HG03280 (cell line): ENCODE data around the gene CFAP65.

Source experiments
- ATAC-seq: cut with Tn5 transposase; IDR thresholded peaks from one replicate; pipeline ENCODE4 v1.9.1; 2021; ENCODE audit warnings: mild to moderate bottlenecking, moderate library complexity; ENCODE audit not compliant: unreplicated experiment

CFAP65 gene

DNA sequence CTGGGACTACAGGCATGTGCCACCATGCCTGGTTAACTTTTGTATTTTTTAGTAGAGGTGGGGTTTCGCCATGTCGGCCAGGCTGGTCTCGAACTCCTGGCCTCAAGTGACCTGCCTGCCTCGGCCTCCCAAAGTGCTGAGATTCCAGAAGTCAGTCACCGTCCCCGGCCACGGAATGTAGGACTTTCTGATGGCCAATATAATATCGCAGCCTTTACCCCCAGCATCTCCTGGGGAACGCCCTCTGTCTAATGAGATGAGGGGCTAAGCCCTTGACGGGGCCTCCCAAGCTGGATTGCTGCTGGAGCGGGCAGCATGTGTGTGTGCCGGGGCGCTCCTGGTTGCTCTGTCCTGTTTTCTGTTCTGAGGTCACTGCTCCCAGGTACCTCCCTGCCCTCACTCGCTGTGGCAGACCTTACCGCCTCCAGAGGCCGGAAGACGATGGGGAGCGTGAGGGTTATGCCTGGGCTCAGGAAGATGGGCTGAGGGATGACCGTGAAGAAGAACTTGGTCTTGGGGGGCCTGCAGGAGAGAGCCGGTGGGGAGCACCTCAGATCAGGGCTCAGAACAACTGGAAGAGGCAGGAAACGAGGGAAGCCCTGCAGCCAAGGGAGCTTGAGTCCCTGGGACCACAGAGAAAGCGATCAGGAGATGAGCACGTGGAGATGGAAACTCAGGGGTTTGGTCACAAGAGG lies 9.1 kb downstream of the CFAP65 start:
- ATAC-seq = no peak

DNA sequence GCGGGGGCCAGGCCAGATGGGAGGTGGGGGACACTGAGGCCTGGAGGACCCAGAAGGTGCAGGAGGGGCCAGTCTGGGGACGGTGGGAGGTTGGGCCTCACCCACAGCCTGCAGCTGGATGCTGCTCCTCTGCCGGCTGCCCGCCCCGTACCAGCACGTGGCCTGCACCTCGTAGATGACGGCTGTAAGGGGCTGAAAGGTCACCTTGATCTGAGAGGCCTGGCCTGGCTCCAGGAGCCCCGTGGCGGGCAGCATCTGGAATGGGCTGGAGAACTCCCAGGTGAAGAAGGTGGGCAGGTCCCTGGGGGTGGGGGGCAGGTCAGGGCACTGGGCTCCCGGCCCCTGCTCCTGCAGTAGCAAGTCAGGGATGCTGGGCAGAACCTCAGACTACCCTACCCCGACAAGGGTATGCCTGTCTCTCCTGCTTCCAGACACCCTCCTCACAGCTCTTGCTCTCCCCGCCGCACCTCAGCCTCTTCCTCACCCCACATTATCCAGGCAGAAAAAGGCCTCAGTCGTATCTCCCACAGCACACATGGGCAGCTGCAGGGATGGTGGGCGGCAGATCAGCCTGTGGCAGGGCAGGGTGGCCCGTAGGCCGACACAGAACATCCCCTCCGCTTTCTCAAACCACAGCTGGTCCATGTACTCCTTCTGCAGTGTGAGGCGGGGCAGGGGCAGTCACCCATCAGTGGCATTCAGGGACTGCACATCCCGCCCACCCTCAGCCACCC lies 10.1 kb downstream of the CFAP65 start:
- no peak for ATAC-seq

DNA sequence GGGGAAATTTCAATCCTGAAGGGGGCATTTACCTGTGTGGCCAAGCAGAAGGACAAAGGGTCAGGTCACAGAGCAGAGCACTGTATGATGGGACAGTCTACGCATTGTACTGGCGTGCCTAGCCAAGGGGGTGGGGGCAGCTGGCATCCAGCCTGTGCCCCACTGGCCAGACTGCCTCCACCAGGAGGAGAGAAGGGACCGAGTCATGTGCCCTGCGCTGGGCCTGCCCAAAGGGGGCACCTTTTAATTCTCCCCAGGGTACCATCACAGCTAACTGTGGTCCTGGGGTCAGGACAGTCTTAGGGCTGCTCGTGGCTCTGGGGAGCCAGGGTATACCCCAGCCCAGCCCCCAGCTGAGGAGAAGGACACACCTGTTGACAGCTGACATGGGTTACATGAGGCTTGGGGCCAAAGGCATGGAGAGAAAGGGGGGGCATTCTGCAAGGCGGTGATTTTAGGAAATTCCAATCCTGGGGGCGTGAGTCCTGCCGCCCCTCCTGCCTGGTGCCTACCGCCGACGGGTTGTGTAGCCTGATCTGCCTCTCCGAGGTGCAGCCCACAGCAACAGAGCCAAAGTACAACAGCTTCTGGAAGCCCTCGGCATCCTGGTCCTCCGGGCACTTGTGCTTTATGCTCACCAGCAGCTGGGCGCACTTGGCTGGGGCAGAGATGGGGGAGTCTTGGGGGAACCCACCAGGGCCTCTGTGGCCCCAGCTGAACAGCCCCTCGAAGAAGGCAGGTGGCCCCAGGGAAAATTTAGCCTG lies 11.0 kb downstream of the CFAP65 start:
- ATAC-seq = no peak

DNA sequence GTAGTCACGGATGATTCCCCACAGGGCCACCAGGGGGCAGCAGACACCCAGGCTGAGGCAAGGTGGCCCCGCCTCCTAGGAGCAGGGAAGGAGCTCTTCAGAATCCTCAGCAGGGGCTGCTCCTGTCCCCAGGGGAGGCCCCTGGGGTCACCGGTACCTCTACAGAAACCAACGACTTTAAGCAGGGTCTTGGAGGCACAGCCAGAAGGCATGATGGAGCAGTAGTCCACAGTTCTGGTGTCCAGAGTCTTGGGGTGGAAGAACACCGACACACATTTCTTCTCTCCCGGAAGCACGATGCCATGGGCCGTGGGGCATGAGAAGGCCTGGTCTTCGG lies 11.5 kb downstream of the CFAP65 start:
- peak; percentile 69 for ATAC-seq

DNA sequence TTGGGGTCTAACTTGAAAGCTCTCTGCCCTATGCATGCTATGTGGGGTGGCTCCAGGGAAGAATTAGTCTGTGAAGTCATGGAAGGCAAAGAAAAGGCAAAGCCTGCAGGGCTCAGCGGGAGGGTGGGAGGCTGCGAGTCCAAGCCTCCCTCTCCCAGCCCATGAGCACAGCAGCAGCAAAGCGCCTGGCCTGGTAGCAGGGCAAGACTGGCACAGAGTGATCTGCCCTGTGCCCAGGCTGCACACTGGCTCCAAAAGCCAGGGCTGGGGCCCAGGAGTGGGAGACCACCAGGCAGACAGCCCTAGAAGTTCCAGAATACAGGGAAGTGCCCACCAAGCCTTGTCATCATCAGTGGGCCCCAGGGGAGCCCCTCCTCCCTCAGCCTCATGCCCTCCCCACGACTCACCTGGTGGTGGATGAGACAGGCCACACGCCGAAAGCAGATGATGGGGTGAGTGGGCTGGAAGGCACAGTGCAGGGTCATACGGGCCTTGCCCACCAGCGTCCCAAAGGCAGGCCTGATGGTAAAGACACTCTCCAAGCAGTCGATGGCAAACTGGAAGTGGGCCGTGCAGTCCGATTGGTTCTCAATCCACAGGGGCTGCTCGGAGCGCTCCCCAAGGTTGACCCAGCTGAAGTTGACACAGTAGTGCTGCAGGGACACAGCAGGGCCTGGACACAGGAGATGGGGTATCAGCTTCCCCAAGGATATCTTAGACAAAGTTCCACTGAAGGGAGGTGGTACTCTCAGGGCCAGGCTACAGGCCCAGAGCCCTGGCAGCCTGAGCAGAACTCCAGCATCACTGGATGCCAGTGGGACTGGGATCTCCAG lies 12.1 kb downstream of the CFAP65 start:
- ATAC-seq = peak; percentile 16

DNA sequence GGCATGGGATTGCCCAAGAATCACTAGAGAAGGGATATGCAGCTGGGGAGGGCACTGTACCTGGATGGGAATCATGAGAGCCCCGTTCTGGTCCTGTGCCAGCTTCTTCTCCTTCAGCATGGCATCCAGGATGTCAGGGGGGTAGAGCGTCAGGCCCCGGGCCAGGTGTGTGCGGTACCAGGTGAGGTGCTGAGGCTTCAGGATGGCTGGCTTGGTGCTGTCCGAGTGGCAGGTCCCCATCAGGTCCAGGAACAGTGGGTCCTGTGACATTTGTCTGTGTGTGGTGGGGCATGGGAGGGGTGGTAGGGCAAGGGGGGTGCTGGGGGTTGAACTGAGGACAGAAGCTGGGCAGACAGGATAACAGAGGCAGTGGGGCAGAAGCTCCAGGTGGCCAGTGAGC lies 13.2 kb downstream of the CFAP65 start:
- ATAC-seq = no peak

DNA sequence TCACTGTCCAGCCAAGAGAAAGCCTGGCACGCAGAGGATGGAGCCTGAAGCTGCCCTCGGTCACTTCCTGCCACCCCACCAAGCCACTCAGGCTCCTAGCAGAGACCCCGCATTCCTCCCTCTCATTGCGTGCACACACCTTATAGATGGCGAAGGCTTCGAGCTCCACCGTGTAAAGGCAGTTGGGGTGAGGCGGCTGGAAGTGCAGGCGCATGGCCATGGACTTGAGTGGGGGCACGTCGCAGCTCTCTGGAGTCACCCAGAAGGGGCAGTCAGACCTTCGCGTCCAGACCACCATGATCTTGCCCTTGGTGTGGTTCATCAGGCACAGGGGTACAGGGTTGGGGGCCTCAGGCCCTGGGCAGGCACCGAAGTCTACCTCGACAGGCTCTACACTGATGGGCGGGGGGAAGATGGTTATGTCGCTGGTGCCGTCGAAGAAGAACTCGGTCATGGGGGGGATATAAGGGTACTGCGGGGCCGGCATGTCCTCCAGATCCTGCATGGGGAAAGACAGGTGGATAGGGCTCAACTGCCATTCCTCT lies 13.7 kb downstream of the CFAP65 start:
- ATAC-seq = no peak

DNA sequence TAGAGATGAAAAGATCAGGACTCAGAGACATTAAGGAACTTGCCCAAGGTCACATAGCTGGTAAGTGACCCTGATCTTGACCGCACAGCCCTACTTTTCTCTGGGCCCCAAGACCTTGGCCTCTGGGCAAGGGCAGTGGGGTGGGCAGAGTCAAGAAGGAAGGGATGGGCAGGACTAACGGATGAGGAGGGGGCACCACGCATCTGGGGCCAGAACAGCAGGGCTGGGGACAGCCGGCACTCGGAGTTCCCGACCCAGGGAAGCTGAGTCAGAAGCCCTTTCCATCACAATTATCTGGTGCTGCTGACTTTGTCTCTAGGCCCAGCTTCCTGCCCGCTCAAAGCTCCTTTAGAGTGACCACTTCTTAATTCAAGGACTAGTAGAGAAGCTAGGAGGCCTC lies 14.4 kb downstream of the CFAP65 start:
- no peak for ATAC-seq

DNA sequence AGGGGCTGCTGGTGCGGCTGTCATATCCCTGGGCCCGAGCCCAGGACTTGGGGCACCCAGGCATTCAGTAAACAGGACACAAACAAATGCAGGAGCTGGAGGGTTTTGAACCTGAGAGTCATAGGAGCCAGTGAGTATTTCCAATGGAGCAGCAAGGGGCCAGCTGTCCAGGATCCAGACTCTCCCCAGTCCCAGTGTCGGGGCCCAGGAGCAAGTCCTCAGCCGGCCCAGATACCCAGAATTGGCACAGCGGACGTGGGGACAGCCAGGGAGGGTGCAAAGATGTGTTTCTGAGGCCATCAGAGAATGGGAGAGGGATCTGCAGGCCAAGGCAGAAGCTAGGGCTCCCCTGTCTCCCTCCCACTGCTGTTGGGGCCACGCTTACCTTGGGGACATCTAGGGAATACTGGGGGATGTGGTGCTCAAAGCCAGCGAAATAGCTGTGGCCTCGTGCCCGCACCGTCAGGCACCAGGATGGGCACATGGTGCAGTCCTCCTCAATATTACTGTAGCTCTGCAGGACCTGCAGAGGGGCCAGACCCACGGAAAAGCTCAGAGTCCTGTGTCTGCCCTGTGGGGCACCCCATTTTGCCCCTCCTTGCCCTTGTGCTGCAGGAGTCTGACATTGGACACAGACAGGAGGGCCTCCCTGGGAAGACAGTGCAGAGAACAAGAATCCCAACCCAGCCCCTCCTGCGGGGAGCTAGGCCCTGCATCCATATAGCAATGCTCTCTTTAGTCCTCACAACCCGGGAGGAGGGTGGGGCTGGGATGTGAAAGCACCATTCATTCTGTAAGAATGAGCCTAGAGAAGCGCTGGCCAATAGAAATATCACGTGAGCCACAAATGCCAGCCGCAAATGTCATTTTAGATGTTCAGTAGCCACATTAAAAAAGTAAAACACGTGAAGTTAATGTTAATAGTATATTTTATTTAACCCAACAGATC lies 15.4 kb downstream of the CFAP65 start:
- no peak for ATAC-seq

DNA sequence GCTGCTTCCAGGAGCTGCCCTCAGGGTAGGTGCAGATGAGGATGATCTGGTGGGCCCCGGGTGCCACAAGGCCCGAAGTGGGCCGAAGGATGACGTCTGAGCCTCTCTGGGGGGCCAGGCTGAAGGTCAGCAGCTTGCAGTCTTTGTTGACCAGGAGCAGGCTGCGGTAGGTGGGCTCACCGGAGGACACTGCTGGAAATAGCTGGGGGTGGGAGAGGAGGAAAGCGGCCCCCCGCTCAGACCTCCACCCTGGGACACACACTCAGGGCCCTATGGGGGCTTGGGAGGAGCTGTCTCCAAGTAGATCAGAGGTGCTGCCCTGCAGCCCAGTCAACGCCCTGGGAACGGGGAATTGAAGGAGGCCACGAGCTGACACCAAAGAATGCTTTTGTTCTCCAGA lies 17.3 kb downstream of the CFAP65 start:
- ATAC-seq = no peak

DNA sequence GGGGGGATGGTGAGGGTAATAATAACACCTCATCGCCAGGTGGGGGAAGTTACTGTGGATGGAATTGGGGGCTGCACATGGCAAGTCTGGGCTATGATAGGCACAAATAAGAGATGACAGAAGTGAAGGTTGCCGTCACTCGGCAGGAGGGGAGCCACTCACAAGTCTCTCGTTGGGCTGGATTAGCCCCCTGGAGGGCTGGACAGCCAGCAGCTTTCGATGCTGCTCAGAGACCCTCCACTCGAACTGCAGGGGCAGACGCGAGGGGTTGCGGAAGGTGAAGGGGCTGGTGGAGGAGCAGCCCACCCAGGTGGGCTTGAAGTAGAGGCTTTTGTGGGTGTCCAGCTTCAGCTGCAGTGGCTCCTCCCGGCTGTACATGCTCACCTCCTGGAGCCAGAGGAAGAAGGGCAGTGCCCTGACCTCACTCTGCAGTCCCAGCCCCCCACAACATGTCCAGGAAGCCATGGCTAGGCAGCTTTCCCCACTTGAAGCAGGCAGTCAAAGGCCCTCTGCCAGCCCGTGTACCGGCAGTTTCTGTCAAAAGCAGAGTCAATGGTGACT lies 18.2 kb downstream of the CFAP65 start:
- no peak for ATAC-seq

DNA sequence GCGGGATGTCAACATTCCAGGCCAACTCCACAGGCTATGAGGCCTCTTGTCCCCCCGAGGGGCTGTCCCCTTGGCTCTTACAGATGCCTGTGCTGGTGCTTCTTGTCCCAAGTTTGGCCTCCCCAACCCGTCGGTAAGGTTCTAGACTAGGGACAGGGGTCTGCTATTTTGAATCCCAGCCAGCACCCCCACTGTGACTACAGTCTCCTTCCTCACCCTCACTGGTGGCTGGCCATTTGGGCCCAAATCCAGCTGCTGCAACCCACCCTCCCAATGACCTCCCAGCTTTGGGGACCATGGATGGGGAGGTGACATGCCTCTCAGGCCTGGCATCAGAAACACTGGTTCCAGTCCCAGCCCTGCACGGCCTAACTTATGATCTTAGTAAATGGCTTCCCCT lies 18.7 kb downstream of the CFAP65 start:
- ATAC-seq = no peak

DNA sequence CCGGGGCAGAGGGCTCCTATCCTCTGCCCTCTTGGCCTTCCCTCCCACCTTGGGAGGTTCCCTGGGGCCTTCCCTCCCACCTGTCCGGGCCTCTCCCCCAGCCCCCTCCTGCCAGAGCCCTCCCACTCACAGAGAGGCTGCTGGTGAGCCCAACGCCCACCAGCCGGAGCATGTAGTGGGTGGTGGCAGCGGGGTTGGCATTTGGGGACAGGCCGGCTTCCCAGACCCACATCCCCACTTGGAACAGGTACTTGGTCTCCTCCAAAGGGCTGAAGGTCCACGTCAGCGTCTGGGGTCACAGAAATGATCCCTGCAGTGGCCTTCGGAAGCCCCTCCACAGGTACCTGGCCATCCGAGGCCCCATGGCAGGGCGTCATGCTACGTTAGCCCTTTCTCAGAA lies 19.3 kb downstream of the CFAP65 start:
- ATAC-seq = no peak

DNA sequence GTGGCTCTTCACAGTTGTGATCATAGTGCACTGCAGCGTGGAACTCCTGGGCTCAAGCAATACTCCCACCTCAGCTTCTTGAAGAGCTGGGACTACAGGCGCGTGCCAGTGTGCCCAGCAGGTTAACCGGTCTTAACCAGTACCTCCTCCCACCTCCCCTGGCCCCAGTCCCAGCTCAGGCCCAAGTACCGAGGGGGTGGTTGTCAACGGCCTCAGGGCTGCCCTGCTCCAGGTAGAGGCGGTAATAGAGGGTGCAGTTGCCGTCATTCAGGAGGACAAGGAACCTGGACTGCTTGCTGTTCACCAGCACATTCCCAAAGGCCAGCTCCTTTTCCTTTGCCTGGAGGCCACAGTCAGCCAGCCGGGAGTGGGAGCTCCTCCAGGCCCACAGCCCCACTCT lies 19.7 kb downstream of the CFAP65 start:
- ATAC-seq = no peak

DNA sequence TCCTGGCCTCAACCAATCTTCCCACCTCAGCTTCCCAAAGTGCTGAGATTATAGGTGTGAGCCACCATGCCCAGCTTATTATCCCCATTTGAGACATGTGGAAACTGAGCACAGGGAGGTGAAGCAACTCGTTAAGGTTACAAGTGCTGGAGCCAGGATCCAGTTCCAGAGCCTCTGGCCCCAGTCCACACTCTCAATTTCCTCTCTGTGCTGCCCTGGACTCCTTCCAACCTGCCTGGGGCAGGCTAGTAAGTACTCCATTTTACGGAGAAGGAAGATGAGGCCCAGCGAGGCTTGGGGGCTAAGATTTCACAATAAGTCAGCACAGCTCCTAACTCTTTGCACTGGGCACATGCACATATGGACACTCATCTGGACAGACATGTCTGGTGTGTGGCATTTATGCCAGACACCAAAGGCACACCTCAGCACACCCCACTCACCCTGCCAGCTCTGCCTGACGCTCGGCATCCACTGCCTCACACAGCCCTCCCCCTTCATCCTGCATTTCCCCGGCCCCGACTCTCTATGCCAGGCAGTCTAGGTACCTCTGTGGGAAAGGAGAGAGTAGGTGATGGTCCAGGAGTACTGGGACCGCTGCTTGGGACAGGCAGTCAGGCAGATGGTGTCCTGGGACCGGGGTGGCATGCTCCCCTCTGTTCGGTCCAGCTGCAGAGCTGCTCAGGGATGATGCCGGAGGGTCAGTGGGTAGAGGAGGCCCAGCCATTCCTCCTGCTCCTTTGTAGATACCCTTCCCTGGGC lies 20.5 kb downstream of the CFAP65 start:
- ATAC-seq = no peak

DNA sequence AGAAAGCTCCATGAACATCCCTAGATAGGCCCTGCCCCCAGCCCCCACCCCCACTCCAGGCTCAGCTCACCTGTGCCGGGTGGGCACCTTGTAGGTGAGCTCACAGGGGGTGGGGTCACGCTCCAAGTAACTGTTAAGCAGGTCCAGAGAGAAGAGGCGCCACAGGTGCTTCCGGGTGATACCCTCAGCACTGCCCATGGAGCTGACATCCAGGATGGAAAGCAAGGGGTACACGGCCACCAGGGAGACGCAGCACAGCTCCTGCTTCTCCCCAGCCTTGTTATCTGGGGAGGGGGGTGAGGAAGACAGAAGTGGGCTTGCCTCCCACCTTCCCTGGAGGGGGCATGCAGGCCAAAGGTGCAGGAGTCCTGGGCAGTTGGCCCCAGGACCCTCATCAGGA lies 21.9 kb downstream of the CFAP65 start:
- ATAC-seq = no peak

DNA sequence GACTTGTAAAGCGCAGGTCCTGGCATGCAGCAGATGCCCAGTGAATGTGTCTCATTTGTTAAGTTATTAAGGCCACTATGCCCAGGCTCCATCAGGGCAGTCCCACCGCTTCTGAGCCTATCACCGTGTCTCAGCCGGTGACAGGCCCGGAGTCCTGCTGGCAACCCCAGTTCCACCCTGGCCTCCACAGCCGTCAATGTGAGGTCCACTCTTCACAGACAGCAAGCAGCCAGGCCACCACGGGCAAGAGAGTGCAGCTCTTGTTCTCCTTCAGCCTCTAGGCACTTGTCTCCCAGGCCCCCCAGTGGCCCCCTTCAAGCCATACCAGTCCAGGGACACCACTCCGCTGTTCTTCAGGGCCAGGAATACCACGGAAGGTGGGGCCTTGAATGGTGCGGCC lies 22.6 kb downstream of the CFAP65 start:
- no peak for ATAC-seq

DNA sequence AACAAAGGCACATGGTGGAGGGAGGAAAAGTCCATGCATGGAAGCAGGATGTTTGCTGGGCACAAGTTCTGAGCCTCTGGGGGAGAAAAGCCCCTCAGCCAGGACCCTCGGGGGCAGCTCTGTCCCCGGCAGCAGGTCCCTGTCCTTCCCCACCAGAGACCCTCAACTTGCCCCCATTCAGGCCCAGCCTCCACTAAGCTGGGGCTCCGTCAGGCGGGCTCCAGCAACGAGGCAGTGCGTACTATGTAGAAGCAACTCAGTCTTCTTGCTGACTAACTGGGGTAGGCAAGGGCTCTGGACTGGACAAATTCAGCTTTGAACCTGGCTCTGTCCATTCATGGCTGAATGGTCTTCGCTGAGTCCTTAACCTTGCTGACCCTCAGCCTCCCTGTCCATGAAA lies 23.0 kb downstream of the CFAP65 start:
- ATAC-seq = no peak
